GM19193 (cell line): ENCODE measurements around the gene UBE2R2.

Source experiments
- POLR2A ChIP-seq: IDR thresholded peaks from 4 replicates; pipeline ENCODE4 v1.6.1; 2011; ENCODE audit not compliant: insufficient read depth, insufficient read length; ENCODE audit errors: extremely low read depth

The UBE2R2 gene

DNA sequence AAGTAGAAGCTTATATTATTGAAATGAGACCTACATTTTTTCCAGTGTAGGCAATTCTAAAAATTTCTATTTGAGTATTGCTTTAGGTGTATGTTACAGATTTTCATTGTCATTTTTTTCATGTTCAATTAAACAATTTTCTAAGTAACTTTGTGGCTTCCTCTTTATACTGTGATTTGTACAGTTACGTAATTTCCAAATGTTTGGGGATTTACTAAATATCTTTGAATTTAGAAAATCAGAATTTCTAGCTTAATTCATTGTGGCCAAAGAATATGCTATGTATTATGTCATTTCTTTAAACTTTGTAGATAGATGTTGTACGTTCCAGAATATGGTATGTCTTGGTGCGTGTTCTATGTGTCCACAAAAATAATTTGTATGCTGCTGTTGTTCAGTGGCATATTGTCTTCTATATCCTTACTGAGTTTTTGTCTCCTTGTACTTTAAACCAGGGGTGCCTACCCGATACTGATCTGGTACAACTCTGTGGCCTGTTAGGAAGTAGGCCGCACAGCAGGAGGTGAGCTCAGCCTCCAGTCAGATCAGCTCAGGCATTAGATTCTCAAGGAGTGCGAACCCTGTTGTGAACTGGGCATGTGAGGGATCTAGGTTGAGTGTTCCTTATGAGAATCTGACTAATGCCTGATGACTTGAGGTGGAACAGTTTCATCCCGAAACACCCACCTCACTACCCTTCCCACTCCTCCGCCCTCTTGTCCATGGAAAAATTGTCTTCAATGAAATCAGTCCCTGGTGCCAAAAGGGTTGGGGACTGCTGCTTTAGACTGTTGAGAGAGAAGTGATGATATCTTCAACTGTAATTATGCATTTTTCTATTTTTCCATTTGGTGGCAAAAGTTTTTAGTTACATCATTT lies 63.5 kb downstream of the UBE2R2 start:
- no peak for TF ChIP-seq POLR2A

DNA sequence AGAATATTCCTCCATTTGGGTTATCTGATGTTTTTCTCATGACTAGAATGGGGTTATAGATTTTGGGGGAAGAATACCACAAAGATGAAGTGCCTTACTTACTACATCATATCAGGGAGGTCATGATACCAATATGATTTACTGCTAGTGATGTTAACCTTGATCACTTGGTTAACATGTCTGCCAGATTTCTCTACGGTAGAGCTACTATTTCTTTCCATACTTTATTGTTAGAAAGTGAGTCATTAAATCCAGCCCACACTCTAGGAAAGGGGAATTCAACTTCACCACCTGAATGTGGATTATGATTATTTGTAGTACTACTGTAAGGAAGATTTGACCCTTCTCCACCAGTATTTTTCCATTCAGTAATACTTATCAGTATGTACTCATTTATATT lies 64.7 kb downstream of the UBE2R2 start:
- no peak for TF ChIP-seq POLR2A

GRCh38 chr9:33884856-33885701 lies 68.1 kb downstream of the UBE2R2 start:
- TF ChIP-seq POLR2A: no peak

DNA sequence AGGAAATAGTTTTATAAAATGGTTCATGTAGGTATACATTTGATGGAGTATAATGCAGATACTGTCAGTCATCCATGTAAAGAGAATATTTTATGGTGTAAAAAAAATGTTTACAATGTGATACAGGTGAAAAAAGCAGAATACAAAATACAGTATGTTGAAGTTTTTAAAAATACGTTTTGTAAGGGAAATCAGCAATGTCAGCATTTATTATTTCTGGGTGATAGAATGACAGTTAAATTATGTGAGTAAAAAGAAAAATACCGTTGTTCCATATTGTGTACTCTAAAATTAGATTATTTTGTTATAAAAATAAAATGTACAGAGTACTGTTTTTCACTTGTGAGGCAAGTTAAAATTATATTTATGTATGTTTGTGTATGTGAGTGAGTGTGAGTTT lies 69.0 kb downstream of the UBE2R2 start:
- no peak for TF ChIP-seq POLR2A

DNA sequence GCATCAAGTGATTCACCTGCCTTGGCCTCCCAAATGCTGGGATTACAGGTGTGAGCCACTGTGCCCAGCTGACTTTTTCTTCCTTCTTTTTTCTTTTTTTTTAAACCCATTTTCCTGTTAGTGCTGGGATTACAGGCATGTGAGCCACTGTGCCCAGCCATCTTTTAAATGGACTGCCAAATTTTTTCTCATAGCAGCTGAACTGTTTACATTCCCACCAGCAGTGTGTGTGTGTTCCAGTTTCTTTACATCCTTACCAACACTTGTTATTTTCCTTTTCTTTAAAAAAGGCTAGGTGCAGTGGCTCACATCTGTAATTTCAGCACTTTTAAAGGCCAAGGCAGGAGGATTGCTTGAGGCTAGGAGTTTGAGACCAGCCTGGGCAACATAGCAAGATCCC lies 76.9 kb downstream of the UBE2R2 start:
- TF ChIP-seq POLR2A: no peak

GRCh38 chr9:33894316-33894715 lies 77.4 kb downstream of the UBE2R2 start:
- no peak for TF ChIP-seq POLR2A

- TF ChIP-seq POLR2A: no peak
These were observed 86.3 kb downstream of the UBE2R2 start for GRCh38 chr9:33903157-33903780.

DNA sequence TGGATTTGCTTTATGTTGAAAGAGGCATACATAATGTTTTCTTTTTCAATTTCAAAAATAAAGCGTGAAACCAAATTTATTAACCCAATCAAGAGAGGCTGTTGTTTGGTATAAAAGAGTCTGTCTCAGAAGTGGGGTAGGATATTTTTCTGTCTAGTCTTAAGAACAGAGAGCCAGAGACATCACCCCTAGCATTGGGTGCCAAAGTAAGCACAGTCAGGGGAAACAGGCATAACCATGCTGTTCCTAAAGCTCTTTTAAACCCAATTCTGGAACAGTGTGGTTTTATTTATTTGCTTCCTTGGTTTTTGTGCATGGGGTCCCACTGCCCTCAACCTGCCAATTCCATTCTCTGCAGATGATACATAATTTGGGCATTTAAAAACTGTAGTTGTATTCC lies 88.2 kb downstream of the UBE2R2 start:
- no peak for TF ChIP-seq POLR2A

DNA sequence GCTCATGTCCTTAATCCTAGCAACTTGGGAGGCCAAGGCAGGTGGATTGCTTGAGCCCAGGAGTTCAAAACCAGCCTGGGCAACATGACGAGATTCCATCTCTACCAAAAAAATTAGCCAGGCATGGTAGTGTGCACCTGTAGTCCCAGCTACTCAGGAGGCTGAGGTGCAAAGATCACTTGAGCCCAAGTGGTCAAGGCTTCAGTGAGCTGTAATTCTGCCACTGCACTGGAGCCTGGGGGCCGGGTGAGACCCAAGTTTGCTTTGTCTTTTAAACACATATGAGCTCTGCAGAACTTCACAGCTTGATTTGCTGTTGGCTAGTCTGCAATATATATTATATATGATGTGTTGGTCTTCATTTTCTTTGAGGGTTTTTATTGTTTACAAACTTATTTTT lies 89.8 kb downstream of the UBE2R2 start:
- no peak for TF ChIP-seq POLR2A

DNA sequence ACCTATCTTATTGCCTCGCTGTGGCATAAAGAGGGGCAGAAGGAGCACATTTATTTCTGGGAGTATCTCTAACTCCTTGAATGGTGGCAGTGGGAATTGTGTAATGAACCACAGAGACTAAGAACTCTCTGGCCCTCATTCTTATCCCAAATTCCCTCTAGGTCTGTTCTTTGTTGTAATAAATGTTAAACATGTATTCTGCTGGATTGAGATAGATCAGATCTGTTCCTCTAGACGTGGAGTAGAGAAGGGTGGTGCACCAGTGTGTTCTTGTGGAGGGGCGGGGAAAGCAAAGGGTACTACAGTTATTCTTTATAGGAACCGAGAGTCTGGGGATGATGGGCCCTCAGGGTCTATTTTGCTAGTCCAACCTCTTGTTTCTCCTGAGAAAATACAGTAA lies 90.4 kb downstream of the UBE2R2 start:
- TF ChIP-seq POLR2A: no peak

- no peak for TF ChIP-seq POLR2A
These were observed 91.2 kb downstream of the UBE2R2 start for GRCh38 chr9:33908114-33908513.

DNA sequence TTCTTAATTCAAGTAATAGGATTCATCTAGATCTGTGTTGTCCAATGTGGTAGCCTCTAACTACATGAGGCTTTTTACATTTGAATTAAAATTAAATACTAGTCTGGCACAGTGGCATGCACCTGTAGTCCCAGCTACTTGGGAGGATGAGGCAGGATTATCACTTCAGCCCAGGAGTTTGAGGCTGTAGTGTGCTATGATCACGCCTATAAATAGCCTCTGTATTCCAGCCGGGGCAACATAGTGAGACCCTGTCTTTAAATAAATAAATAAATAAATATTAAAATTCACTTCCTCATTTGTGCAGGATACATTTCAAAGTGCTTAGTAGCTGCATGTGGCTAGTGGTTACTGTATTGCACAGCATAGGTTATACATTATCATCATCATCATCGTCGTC lies 91.8 kb downstream of the UBE2R2 start:
- TF ChIP-seq POLR2A: no peak

- TF ChIP-seq POLR2A: no peak
These were observed 96.6 kb downstream of the UBE2R2 start for GRCh38 chr9:33913541-33913940.

GRCh38 chr9:33914887-33915628 lies 98.1 kb downstream of the UBE2R2 start:
- no peak for TF ChIP-seq POLR2A

DNA sequence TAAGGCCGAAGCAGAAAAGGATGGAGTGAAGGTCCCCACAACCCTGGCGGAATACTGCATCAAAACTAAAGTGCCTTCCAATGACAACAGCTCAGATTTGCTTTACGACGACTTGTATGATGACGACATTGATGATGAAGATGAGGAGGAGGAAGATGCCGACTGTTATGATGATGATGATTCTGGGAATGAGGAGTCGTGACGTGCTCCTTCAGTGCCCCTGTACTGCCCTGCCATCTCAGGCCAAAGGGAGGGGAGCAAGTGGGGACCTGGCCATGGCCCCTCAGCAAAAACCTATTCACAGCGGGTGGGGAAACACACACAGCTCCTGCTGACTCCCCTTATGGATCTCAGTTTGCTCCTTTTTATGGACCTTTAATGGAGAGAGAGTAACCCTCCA lies 100.1 kb downstream of the UBE2R2 start:
- peak; percentile 32 for TF ChIP-seq POLR2A
